Nephron (organoid): ENCODE results near the gene RAB10.

Experiments
- H3K27ac Mint-ChIP-seq, 3 experiments: 2 replicates each; pipeline ENCODE4 v1.8.0; 2020; ENCODE audit warnings: mixed read lengths in 3 of 3, mild to moderate bottlenecking in 2 of 3, moderate library complexity in 1 of 3
- H3K27me3 Mint-ChIP-seq: 2 replicates; pipeline ENCODE4 v1.8.0; 2021; ENCODE audit warnings: low read depth, mild to moderate bottlenecking, moderate library complexity, mixed read lengths
- H3K36me3 Mint-ChIP-seq: 2 replicates; pipeline ENCODE4 v1.8.0; 2020; ENCODE audit warnings: low read depth, mixed read lengths
- H3K4me1 Mint-ChIP-seq: 2 replicates; pipeline ENCODE4 v1.8.0; 2020; ENCODE audit warnings: mixed read lengths
- H3K4me3 Mint-ChIP-seq, 3 experiments: 2 replicates each; pipeline ENCODE4 v1.8.0; 2020; ENCODE audit warnings: mild to moderate bottlenecking in 3 of 3, mixed read lengths in 3 of 3, moderate library complexity in 2 of 3
- H3K9me3 Mint-ChIP-seq: 2 replicates; pipeline ENCODE4 v1.8.0; 2020; ENCODE audit warnings: mixed read lengths
- TF ChIP-seq, protein P1 (sequence below), 3 experiments: fragments of 200-600 bp; sonication (generic); IDR thresholded peaks; one replicate each; pipeline ENCODE4 v1.5.0; 2021; ENCODE audit warnings: antibody characterized with exemption in 3 of 3; ENCODE audit not compliant: unreplicated experiment in 3 of 3

The RAB10 gene

GRCh38 chr2:26173776-26174482, 140.0 kb downstream of the RAB10 start:
- Mint-ChIP-seq H3K9me3 (no peaks in the 10 kb centered on the region), H3K27me3 (peaks cover 27% of the 10 kb centered on the region), H3K27ac (peak overlapping the region in 2 of 3 experiments; percentile 46 to 66), H3K4me3 (peak overlapping the region; percentile 82 to 87 (median 82)), H3K36me3 (no peaks in the 10 kb centered on the region), H3K4me1 (peaks cover 15% of the 10 kb centered on the region)
- TF ChIP-seq, protein P1, sequence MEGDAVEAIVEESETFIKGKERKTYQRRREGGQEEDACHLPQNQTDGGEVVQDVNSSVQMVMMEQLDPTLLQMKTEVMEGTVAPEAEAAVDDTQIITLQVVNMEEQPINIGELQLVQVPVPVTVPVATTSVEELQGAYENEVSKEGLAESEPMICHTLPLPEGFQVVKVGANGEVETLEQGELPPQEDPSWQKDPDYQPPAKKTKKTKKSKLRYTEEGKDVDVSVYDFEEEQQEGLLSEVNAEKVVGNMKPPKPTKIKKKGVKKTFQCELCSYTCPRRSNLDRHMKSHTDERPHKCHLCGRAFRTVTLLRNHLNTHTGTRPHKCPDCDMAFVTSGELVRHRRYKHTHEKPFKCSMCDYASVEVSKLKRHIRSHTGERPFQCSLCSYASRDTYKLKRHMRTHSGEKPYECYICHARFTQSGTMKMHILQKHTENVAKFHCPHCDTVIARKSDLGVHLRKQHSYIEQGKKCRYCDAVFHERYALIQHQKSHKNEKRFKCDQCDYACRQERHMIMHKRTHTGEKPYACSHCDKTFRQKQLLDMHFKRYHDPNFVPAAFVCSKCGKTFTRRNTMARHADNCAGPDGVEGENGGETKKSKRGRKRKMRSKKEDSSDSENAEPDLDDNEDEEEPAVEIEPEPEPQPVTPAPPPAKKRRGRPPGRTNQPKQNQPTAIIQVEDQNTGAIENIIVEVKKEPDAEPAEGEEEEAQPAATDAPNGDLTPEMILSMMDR (IDR thresholded peaks at IDR 0.05; ENCODE audit: unreplicated experiment in 3 of 3) = no peak

GRCh38 chr2:26174691-26175465, 141.0 kb downstream of the RAB10 start:
- Mint-ChIP-seq H3K36me3 (no peaks in the 10 kb centered on the region), H3K27ac (peak overlapping the region; percentile 12 to 46 (median 43)), H3K4me3 (peak overlapping the region; percentile 82 to 87 (median 82)), H3K4me1 (peaks cover 15% of the 10 kb centered on the region), H3K9me3 (no peaks in the 10 kb centered on the region), H3K27me3 (peaks cover 31% of the 10 kb centered on the region)
- TF ChIP-seq, protein P1 (IDR thresholded peaks at IDR 0.05; ENCODE audit: unreplicated experiment in 3 of 3) = no peak

GRCh38 chr2:26175466-26176278, 141.8 kb downstream of the RAB10 start:
- Mint-ChIP-seq H3K27me3 (peaks cover 37% of the 10 kb centered on the region), H3K9me3 (no peaks in the 10 kb centered on the region), H3K27ac (peak overlapping the region in 1 of 3 experiments; percentile 9), H3K36me3 (no peaks in the 10 kb centered on the region), H3K4me3 (peak overlapping the region; percentile 51 to 59 (median 54)), H3K4me1 (peaks cover 20% of the 10 kb centered on the region)
- TF ChIP-seq, protein P1 (IDR thresholded peaks at IDR 0.05; ENCODE audit: unreplicated experiment in 3 of 3) = no peak

DNA sequence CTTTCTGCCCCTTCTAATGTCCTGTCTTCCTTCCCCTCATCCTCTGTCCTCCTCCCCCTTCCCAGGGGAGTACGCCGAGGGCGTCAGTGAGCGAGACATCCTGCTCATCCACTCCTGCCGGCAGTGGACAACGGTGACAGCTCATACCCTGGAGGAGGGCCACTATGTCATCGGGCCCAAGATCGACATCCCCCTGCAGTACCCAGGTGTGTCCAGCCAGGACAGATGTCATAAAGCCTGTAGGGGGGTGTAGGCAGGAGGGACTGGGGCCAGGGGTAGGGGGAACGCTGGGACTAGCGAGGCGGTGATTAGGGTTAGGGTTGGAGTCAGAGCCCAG, 142.4 kb downstream of the RAB10 start:
- Mint-ChIP-seq H3K4me3 (peak overlapping the region; percentile 51 to 59 (median 52)), H3K4me1 (peaks cover 24% of the 10 kb centered on the region), H3K9me3 (no peaks in the 10 kb centered on the region), H3K27ac (peak overlapping the region in 1 of 3 experiments; percentile 9), H3K36me3 (no peaks in the 10 kb centered on the region), H3K27me3 (peaks cover 37% of the 10 kb centered on the region)
- TF ChIP-seq, protein P1 (IDR thresholded peaks at IDR 0.05; ENCODE audit: unreplicated experiment in 3 of 3) = no peak

GRCh38 chr2:26177122-26177521, 143.2 kb downstream of the RAB10 start:
- no peaks in the 10 kb centered on the region for H3K36me3 Mint-ChIP-seq
- peaks cover 26% of the 10 kb centered on the region for H3K4me1 Mint-ChIP-seq
- H3K4me3 Mint-ChIP-seq = peak overlapping the region in 2 of 3 experiments; percentile 35 to 66
- H3K27me3 Mint-ChIP-seq = peaks cover 29% of the 10 kb centered on the region
- TF ChIP-seq, protein P1 (IDR thresholded peaks at IDR 0.05; ENCODE audit: unreplicated experiment in 3 of 3) = no peak
- no peaks in the 10 kb centered on the region for H3K9me3 Mint-ChIP-seq
- no peak overlapping the region for H3K27ac Mint-ChIP-seq
